OCI-LY1 (cell line): ENCODE data around the gene HFM1.

ENCODE experiments used
- H2AFZ ChIP-seq: fragments of 200-600 bp; sonication (generic), shearing (Covaris generic); 2 replicates; pipeline ENCODE4 v1.6.0; 2014; ENCODE audit warnings: antibody characterized with exemption, mild to moderate bottlenecking, low read length
- H3F3A ChIP-seq: fragments of 200-600 bp; sonication (generic), shearing (Covaris generic); 2 replicates; pipeline ENCODE4 v1.6.0; 2014; ENCODE audit warnings: mild to moderate bottlenecking, antibody characterized with exemption, low read length, moderate library complexity; ENCODE audit not compliant: insufficient read depth
- H3K27ac ChIP-seq: fragments of 200-600 bp; sonication (generic); 2 replicates; pipeline ENCODE4 v1.5.1; 2014; ENCODE audit warnings: low read length, mixed run types, mild to moderate bottlenecking, low read depth; ENCODE audit not compliant: poor library complexity, severe bottlenecking
- H3K27me3 ChIP-seq: fragments of 200-600 bp; sonication (generic); 2 replicates; pipeline ENCODE4 v1.6.0; 2014; ENCODE audit warnings: antibody characterized with exemption, mild to moderate bottlenecking, low read length, moderate library complexity; ENCODE audit not compliant: insufficient read depth
- H3K36me3 ChIP-seq: fragments of 200-600 bp; sonication (generic); 2 replicates; pipeline ENCODE4 v1.6.1; 2014; ENCODE audit warnings: mild to moderate bottlenecking, antibody characterized with exemption, low read length, moderate library complexity, mixed read lengths; ENCODE audit not compliant: insufficient read depth
- H3K4me1 ChIP-seq: fragments of 200-600 bp; sonication (generic); 2 replicates; pipeline ENCODE4 v1.5.1; 2014; ENCODE audit warnings: mild to moderate bottlenecking, low read length, moderate library complexity; ENCODE audit not compliant: insufficient read depth, severe bottlenecking
- H3K4me2 ChIP-seq: fragments of 200-600 bp; sonication (generic), shearing (Covaris generic); 2 replicates; pipeline ENCODE4 v1.6.1; 2014; ENCODE audit warnings: low read length
- H3K4me3 ChIP-seq: fragments of 200-600 bp; sonication (generic); 2 replicates; pipeline ENCODE4 v1.5.1; 2014; ENCODE audit warnings: low read length, low read depth, mild to moderate bottlenecking, mixed read lengths; ENCODE audit not compliant: poor library complexity, severe bottlenecking
- H3K79me2 ChIP-seq: fragments of 200-600 bp; shearing (Covaris generic); 2 replicates; pipeline ENCODE4 v1.6.1; 2016; ENCODE audit warnings: mixed run types, low read length, mixed read lengths; ENCODE audit not compliant: insufficient read depth
- H3K9ac ChIP-seq: fragments of 200-600 bp; sonication (generic), shearing (Covaris generic); 2 replicates; pipeline ENCODE4 v1.6.1; 2014; ENCODE audit warnings: mild to moderate bottlenecking, low read length, mixed read lengths
- H3K9me2 ChIP-seq: fragments of 200-600 bp; sonication (generic), shearing (Covaris generic); 2 replicates; pipeline ENCODE4 v1.6.1; 2014; ENCODE audit warnings: low read depth, mild to moderate bottlenecking, low read length, mixed read lengths
- H3K9me3 ChIP-seq: fragments of 200-600 bp; shearing (Covaris generic); 2 replicates; pipeline ENCODE4 v1.6.1; 2014; ENCODE audit warnings: low read length, mixed read lengths
- H4K20me1 ChIP-seq: fragments of 200-600 bp; sonication (generic), shearing (Covaris generic); 2 replicates; pipeline ENCODE4 v1.6.0; 2016; ENCODE audit warnings: mild to moderate bottlenecking, low read length; ENCODE audit not compliant: insufficient read depth
- CTCF ChIP-seq: fragments of 200-600 bp; sonication (generic), shearing (Covaris generic); IDR thresholded peaks from 2 replicates; pipeline ENCODE4 v1.5.1; 2017; ENCODE audit warnings: mild to moderate bottlenecking, antibody characterized with exemption, low read length, moderate library complexity, mixed read lengths
- EZH2 ChIP-seq: fragments of 200-600 bp; sonication (generic), shearing (Covaris generic); IDR thresholded peaks from 2 replicates; pipeline ENCODE4 v1.8.0; 2017; ENCODE audit warnings: borderline replicate concordance, mixed run types, mild to moderate bottlenecking, antibody characterized with exemption, low read length, moderate library complexity, mixed read lengths

Gene HFM1, protein sequence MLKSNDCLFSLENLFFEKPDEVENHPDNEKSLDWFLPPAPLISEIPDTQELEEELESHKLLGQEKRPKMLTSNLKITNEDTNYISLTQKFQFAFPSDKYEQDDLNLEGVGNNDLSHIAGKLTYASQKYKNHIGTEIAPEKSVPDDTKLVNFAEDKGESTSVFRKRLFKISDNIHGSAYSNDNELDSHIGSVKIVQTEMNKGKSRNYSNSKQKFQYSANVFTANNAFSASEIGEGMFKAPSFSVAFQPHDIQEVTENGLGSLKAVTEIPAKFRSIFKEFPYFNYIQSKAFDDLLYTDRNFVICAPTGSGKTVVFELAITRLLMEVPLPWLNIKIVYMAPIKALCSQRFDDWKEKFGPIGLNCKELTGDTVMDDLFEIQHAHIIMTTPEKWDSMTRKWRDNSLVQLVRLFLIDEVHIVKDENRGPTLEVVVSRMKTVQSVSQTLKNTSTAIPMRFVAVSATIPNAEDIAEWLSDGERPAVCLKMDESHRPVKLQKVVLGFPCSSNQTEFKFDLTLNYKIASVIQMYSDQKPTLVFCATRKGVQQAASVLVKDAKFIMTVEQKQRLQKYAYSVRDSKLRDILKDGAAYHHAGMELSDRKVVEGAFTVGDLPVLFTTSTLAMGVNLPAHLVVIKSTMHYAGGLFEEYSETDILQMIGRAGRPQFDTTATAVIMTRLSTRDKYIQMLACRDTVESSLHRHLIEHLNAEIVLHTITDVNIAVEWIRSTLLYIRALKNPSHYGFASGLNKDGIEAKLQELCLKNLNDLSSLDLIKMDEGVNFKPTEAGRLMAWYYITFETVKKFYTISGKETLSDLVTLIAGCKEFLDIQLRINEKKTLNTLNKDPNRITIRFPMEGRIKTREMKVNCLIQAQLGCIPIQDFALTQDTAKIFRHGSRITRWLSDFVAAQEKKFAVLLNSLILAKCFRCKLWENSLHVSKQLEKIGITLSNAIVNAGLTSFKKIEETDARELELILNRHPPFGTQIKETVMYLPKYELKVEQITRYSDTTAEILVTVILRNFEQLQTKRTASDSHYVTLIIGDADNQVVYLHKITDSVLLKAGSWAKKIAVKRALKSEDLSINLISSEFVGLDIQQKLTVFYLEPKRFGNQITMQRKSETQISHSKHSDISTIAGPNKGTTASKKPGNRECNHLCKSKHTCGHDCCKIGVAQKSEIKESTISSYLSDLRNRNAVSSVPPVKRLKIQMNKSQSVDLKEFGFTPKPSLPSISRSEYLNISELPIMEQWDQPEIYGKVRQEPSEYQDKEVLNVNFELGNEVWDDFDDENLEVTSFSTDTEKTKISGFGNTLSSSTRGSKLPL (N-terminal part only)

GRCh38 chr1:91404151-91405012 lies at the start of gene HFM1:
TSS of gene HFM1 (minus strand) at chr1:91404837. CDS start at chr1:91401082, 3,755 bp downstream.
- peak within 1 kb of the TSS; percentile 75 for H3K9ac ChIP-seq
- H3K79me2 ChIP-seq, result no peaks in the 10 kb centered on the region
- H2AFZ ChIP-seq, result peak within 1 kb of the TSS; percentile 100; the same call in 1 of the 2 replicates
- H3F3A ChIP-seq, result no peaks in the 10 kb centered on the region
- H4K20me1 ChIP-seq, result no peaks in the 10 kb centered on the region
- no peaks in the 10 kb centered on the region for H3K36me3 ChIP-seq
- no peaks in the 10 kb centered on the region for H3K9me3 ChIP-seq
- H3K9me2 ChIP-seq, result no peaks in the 10 kb centered on the region
- peak within 1 kb of the TSS; percentile 69 for H3K4me3 ChIP-seq
- H3K27me3 ChIP-seq, result no peaks in the 10 kb centered on the region
- peaks cover 14% of the 10 kb centered on the region for H3K4me1 ChIP-seq
- H3K27ac ChIP-seq, result no peak within 1 kb of the TSS
- no peak for TF ChIP-seq EZH2
- peak; percentile 24; the same call in 1 of the 2 replicates for TF ChIP-seq CTCF
- peak within 1 kb of the TSS; percentile 79 for H3K4me2 ChIP-seq

DNA sequence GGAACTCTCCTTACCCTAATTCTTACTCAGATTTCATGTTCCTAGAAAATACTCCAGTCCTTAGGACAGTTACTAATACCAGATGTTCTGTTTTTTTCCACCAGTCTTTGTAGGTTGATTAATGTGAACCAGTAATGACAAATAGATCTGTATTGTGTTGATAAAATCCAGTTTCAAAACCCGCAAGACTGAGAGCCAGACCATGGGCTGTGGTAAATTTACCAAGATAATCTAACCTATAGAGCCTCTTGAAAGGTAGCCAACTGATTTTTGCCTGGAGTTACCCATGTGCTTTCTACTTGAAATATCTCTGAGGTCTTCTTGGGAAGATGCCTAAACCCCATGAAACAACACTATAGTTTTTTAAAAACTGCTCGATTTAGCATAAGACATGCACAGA lies 49.5 kb upstream of the HFM1 start:
- Histone ChIP-seq H3K9me2 (no peaks in the 10 kb centered on the region), H3K36me3 (no peaks in the 10 kb centered on the region), H3K9ac (no peak overlapping the region), H3K4me1 (no peaks in the 10 kb centered on the region), H3K79me2 (no peaks in the 10 kb centered on the region), H4K20me1 (no peaks in the 10 kb centered on the region), H3K27ac (no peak overlapping the region), H3K27me3 (no peaks in the 10 kb centered on the region), H2AFZ (no peak overlapping the region), H3K4me3 (no peak overlapping the region), H3K9me3 (no peaks in the 10 kb centered on the region), H3K4me2 (no peak overlapping the region), H3F3A (no peaks in the 10 kb centered on the region)
- TF ChIP-seq EZH2 (no peak), CTCF (no peak)
